ENCODE results near the gene MAGI1. TPM values are rescaled to one million over a fixed set of nuclear protein-coding genes. Genes with fewer than 3 reads are reported as not detected.

The MAGI1 gene
- total and polyA plus RNA-seq, 2 donors (not counting 1 experiment from before 2014, with no cell fraction given) = 0.10 to 0.22 TPM

DNA sequence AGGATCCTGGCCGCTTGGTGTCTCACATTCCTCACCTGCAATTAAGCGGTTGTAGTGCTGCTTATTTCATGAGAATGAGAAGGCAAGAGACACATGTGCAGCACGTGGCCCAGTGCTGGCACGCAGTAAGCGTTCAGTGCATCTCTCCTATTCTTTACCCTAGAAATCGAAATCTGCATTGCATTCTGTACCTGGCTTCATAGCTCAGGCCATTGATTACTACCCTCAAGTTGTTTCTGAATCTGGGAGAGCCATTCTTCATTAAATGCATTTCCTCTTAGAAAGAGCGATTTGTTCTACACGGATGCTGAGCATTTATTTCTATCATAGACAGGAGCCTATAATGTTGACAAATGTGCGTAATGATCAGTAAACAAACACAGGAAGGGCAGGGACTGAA is 168.9 kb downstream of the MAGI1 start:
- intact Hi-C loops (cut with micrococcal nuclease) = no loop called here
- Mint-ChIP-seq H3K9me3 (ENCODE audit: insufficient read depth) (no peaks in the 10 kb centered on the region), H3K27ac (no peak overlapping the region), H3K4me3 (no peak overlapping the region), H3K27me3 (no peaks in the 10 kb centered on the region), H3K4me1 (no peaks in the 10 kb centered on the region)
- TF ChIP-seq EZH2 (IDR thresholded peaks at IDR 0.05; ENCODE audit: borderline replicate concordance, insufficient read depth, low read depth, low read length, poor library complexity, severe bottlenecking) (no peak), CTCF (IDR thresholded peaks at IDR 0.05) (no peak)
- Histone ChIP-seq H3K4me2 (replicated peaks; ENCODE audit: low read depth, low read length, poor library complexity, severe bottlenecking) (no peak overlapping the region), H3K27ac (ENCODE audit: low read length in 2 of 2) (no peak overlapping the region), H4K20me1 (ENCODE audit: control insufficient read depth, insufficient read depth, low read length, poor library complexity, severe bottlenecking) (no peaks in the 10 kb centered on the region), H3K79me2 (ENCODE audit: control insufficient read depth, insufficient read depth, low read length) (no peaks in the 10 kb centered on the region), H3K27me3 (replicated peaks in 1 of 4; ENCODE audit: control extremely low read depth in 1 of 4, control insufficient read depth in 3 of 4, insufficient read depth in 4 of 4, low read length in 3 of 4) (no peaks in the 10 kb centered on the region), H3K9ac (ENCODE audit: low read length) (no peak overlapping the region), H3K4me3 (ENCODE audit: control extremely low read depth in 1 of 5, extremely low read depth in 1 of 5, insufficient read depth in 1 of 5, low read depth in 2 of 5, low read length in 4 of 5) (no peak overlapping the region), H2AFZ (ENCODE audit: insufficient read depth, low read depth, low read length, poor library complexity, severe bottlenecking) (no peak overlapping the region), H3K36me3 (replicated peaks in 1 of 2; ENCODE audit: control extremely low read depth in 1 of 2, control insufficient read depth in 1 of 2, extremely low read depth in 1 of 2, insufficient read depth in 2 of 2, low read length in 1 of 2) (no peaks in the 10 kb centered on the region), H3K4me1 (ENCODE audit: control insufficient read depth in 2 of 2, insufficient read depth in 2 of 2, low read length in 2 of 2) (no peaks in the 10 kb centered on the region), H3K9me3 (ENCODE audit: control extremely low read depth in 1 of 3, control insufficient read depth in 2 of 3, insufficient read depth in 1 of 3, low read length in 2 of 3) (peaks cover 0 to 8% (median 0%) of the 10 kb centered on the region in 3 donors)
- ChIA-PET POLR2A (no interaction called here), CTCF (no interaction called here)
- DNase-seq = no peak
- 82% methylated on average over 4 of the region's 9 CpGs for WGBS (ENCODE audit: insufficient coverage)
- ATAC-seq (ENCODE audit: low read depth) = no peak

DNA sequence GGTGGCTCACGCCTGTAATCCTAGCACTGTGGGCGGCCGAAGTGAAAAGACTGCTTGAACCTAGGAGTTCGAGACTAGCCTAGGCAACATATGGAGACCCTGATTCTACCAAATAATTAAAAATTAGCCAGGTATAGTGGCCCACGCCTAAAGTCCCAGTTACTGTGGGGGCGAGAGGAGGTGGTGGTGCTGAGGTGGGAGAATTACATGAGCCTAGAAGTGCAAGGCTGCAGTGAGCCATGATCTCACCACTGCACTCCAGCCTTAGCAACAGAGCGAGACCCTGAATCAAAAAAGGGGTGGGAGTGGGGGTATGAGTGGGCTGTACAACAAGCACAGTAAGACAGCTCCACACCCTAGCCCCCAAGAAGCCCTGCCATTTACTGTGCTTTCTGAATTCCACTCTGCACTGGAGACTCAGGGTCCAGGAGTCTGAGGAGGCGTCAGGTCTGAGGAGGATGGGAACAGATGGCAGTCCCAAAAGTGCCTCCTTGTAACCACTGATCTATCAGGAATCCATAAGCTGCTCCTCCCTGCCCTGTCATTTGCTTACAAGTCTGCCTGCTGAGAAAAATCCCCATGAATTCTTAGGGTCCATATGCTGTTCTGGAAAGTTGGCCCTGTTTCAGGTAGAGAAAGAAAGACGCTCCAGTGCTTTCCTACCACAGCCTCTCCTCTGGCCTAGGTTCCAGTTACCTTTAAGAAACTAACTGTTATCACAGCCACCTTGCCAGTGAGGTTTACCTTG is 171.1 kb downstream of the MAGI1 start:
- Mint-ChIP-seq H3K27me3 (no peaks in the 10 kb centered on the region), H3K4me3 (no peak overlapping the region), H3K4me1 (no peaks in the 10 kb centered on the region), H3K9me3 (ENCODE audit: insufficient read depth) (no peaks in the 10 kb centered on the region), H3K27ac (no peak overlapping the region)
- ATAC-seq (ENCODE audit: low read depth) (no peak), DNase-seq (no peak)
- intact Hi-C loops (cut with micrococcal nuclease) = no loop called here
- CTCF ChIA-PET = no interaction called here
- Histone ChIP-seq H3K9ac (ENCODE audit: low read length) (no peak overlapping the region), H3K27ac (ENCODE audit: low read length in 2 of 2) (no peak overlapping the region), H3K4me2 (replicated peaks; ENCODE audit: low read depth, low read length, poor library complexity, severe bottlenecking) (no peak overlapping the region), H3K79me2 (ENCODE audit: control insufficient read depth, insufficient read depth, low read length) (no peaks in the 10 kb centered on the region), H4K20me1 (ENCODE audit: control insufficient read depth, insufficient read depth, low read length, poor library complexity, severe bottlenecking) (no peaks in the 10 kb centered on the region), H3K9me3 (ENCODE audit: control extremely low read depth in 1 of 3, control insufficient read depth in 2 of 3, insufficient read depth in 1 of 3, low read length in 2 of 3) (peaks cover 0 to 8% (median 0%) of the 10 kb centered on the region in 3 donors), H3K4me3 (ENCODE audit: control extremely low read depth in 1 of 5, extremely low read depth in 1 of 5, insufficient read depth in 1 of 5, low read depth in 2 of 5, low read length in 4 of 5) (no peak overlapping the region), H3K4me1 (ENCODE audit: control insufficient read depth in 2 of 2, insufficient read depth in 2 of 2, low read length in 2 of 2) (no peaks in the 10 kb centered on the region), H3K36me3 (replicated peaks in 1 of 2; ENCODE audit: control extremely low read depth in 1 of 2, control insufficient read depth in 1 of 2, extremely low read depth in 1 of 2, insufficient read depth in 2 of 2, low read length in 1 of 2) (no peaks in the 10 kb centered on the region), H2AFZ (ENCODE audit: insufficient read depth, low read depth, low read length, poor library complexity, severe bottlenecking) (no peak overlapping the region), H3K27me3 (replicated peaks in 1 of 4; ENCODE audit: control extremely low read depth in 1 of 4, control insufficient read depth in 3 of 4, insufficient read depth in 4 of 4, low read length in 3 of 4) (no peaks in the 10 kb centered on the region)
- WGBS (ENCODE audit: insufficient coverage) = 100% methylated on average over 4 of the region's 9 CpGs
- POLR2A ChIA-PET = no interaction called here
- TF ChIP-seq EZH2 (IDR thresholded peaks at IDR 0.05; ENCODE audit: borderline replicate concordance, insufficient read depth, low read depth, low read length, poor library complexity, severe bottlenecking) = no peak
- TF ChIP-seq CTCF (IDR thresholded peaks at IDR 0.05) = no peak
